OCI-LY1 (cell line): Measurements from ENCODE around the gene PLAGL2.

ENCODE experiments used
- H2AFZ ChIP-seq: fragments of 200-600 bp; sonication (generic), shearing (Covaris generic); 2 replicates; pipeline ENCODE4 v1.6.0; 2014; ENCODE audit warnings: antibody characterized with exemption, mild to moderate bottlenecking, low read length
- H3F3A ChIP-seq: fragments of 200-600 bp; sonication (generic), shearing (Covaris generic); 2 replicates; pipeline ENCODE4 v1.6.0; 2014; ENCODE audit warnings: mild to moderate bottlenecking, antibody characterized with exemption, low read length, moderate library complexity; ENCODE audit not compliant: insufficient read depth
- H3K27ac ChIP-seq: fragments of 200-600 bp; sonication (generic); 2 replicates; pipeline ENCODE4 v1.5.1; 2014; ENCODE audit warnings: low read length, mixed run types, mild to moderate bottlenecking, low read depth; ENCODE audit not compliant: poor library complexity, severe bottlenecking
- H3K27me3 ChIP-seq: fragments of 200-600 bp; sonication (generic); 2 replicates; pipeline ENCODE4 v1.6.0; 2014; ENCODE audit warnings: antibody characterized with exemption, mild to moderate bottlenecking, low read length, moderate library complexity; ENCODE audit not compliant: insufficient read depth
- H3K36me3 ChIP-seq: fragments of 200-600 bp; sonication (generic); 2 replicates; pipeline ENCODE4 v1.6.1; 2014; ENCODE audit warnings: mild to moderate bottlenecking, antibody characterized with exemption, low read length, moderate library complexity, mixed read lengths; ENCODE audit not compliant: insufficient read depth
- H3K4me1 ChIP-seq: fragments of 200-600 bp; sonication (generic); 2 replicates; pipeline ENCODE4 v1.5.1; 2014; ENCODE audit warnings: mild to moderate bottlenecking, low read length, moderate library complexity; ENCODE audit not compliant: insufficient read depth, severe bottlenecking
- H3K4me2 ChIP-seq: fragments of 200-600 bp; sonication (generic), shearing (Covaris generic); 2 replicates; pipeline ENCODE4 v1.6.1; 2014; ENCODE audit warnings: low read length
- H3K4me3 ChIP-seq: fragments of 200-600 bp; sonication (generic); 2 replicates; pipeline ENCODE4 v1.5.1; 2014; ENCODE audit warnings: low read length, low read depth, mild to moderate bottlenecking, mixed read lengths; ENCODE audit not compliant: poor library complexity, severe bottlenecking
- H3K79me2 ChIP-seq: fragments of 200-600 bp; shearing (Covaris generic); 2 replicates; pipeline ENCODE4 v1.6.1; 2016; ENCODE audit warnings: mixed run types, low read length, mixed read lengths; ENCODE audit not compliant: insufficient read depth
- H3K9ac ChIP-seq: fragments of 200-600 bp; sonication (generic), shearing (Covaris generic); 2 replicates; pipeline ENCODE4 v1.6.1; 2014; ENCODE audit warnings: mild to moderate bottlenecking, low read length, mixed read lengths
- H3K9me2 ChIP-seq: fragments of 200-600 bp; sonication (generic), shearing (Covaris generic); 2 replicates; pipeline ENCODE4 v1.6.1; 2014; ENCODE audit warnings: low read depth, mild to moderate bottlenecking, low read length, mixed read lengths
- H3K9me3 ChIP-seq: fragments of 200-600 bp; shearing (Covaris generic); 2 replicates; pipeline ENCODE4 v1.6.1; 2014; ENCODE audit warnings: low read length, mixed read lengths
- H4K20me1 ChIP-seq: fragments of 200-600 bp; sonication (generic), shearing (Covaris generic); 2 replicates; pipeline ENCODE4 v1.6.0; 2016; ENCODE audit warnings: mild to moderate bottlenecking, low read length; ENCODE audit not compliant: insufficient read depth
- CTCF ChIP-seq: fragments of 200-600 bp; sonication (generic), shearing (Covaris generic); IDR thresholded peaks from 2 replicates; pipeline ENCODE4 v1.5.1; 2017; ENCODE audit warnings: mild to moderate bottlenecking, antibody characterized with exemption, low read length, moderate library complexity, mixed read lengths
- EZH2 ChIP-seq: fragments of 200-600 bp; sonication (generic), shearing (Covaris generic); IDR thresholded peaks from 2 replicates; pipeline ENCODE4 v1.8.0; 2017; ENCODE audit warnings: borderline replicate concordance, mixed run types, mild to moderate bottlenecking, antibody characterized with exemption, low read length, moderate library complexity, mixed read lengths

Gene PLAGL2

DNA sequence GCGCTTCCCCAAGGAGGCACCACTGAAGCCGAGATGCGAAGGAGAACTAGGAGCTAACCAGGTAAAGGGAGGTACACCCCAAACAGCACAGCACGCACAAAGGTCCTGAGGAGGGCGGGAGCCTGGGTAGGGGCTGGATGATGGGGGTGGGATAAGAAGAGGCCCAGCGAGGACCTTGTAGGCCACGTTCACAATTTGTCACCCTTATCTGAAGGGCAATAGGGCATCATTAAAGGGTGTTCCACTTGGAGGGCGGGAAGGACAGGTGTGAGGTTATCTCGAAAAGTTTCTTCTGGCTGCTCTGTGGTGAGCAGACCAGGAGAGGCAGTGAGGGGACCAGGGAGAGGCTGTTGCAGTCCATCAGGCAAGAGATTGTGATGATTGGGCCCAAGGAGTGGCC, 25.7 kb upstream of the PLAGL2 start:
- Histone ChIP-seq H2AFZ (no peak overlapping the region), H3K4me1 (peaks cover 11% of the 10 kb centered on the region), H3F3A (no peaks in the 10 kb centered on the region), H3K4me3 (no peak overlapping the region), H4K20me1 (no peaks in the 10 kb centered on the region), H3K4me2 (no peak overlapping the region), H3K9ac (no peak overlapping the region), H3K79me2 (no peaks in the 10 kb centered on the region), H3K27me3 (no peaks in the 10 kb centered on the region), H3K9me2 (no peaks in the 10 kb centered on the region), H3K36me3 (peaks cover 76% of the 10 kb centered on the region), H3K27ac (no peak overlapping the region), H3K9me3 (no peaks in the 10 kb centered on the region)
- TF ChIP-seq CTCF (no peak), EZH2 (no peak)

- TF ChIP-seq CTCF (no peak), EZH2 (no peak)
- Histone ChIP-seq H3K36me3 (peaks cover 84% of the 10 kb centered on the region), H3K4me3 (no peak overlapping the region), H3K4me2 (no peak overlapping the region), H4K20me1 (no peaks in the 10 kb centered on the region), H3F3A (no peaks in the 10 kb centered on the region), H3K4me1 (peaks cover 11% of the 10 kb centered on the region), H2AFZ (no peak overlapping the region), H3K27me3 (no peaks in the 10 kb centered on the region), H3K9ac (no peak overlapping the region), H3K9me2 (no peaks in the 10 kb centered on the region), H3K9me3 (no peaks in the 10 kb centered on the region), H3K27ac (no peak overlapping the region), H3K79me2 (no peaks in the 10 kb centered on the region)
Measured at GRCh38 chr20:32232326-32232886, 24.9 kb upstream of the PLAGL2 start.

DNA sequence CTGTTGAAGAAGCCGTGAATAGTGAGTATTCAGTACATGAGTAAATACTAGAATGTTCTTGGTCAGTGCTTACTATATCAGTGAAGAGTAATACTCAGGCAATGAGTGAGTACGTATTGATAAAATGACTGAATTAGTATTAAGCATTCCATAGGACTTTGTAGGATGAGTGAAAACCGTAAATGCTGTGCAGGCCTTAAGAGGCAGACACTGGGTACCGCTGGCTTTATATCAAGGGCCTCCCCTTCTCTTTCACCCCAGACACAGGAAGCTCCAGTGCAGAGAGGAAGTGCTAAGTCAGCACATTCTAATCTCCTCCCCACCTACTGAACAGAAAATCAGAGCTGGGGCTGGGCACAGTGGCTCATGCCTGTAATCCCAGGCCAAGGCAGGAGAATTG, 24.3 kb upstream of the PLAGL2 start:
- no peaks in the 10 kb centered on the region for H3K27me3 ChIP-seq
- no peaks in the 10 kb centered on the region for H3F3A ChIP-seq
- no peak overlapping the region for H2AFZ ChIP-seq
- H3K9me3 ChIP-seq: no peaks in the 10 kb centered on the region
- TF ChIP-seq CTCF (no peak), EZH2 (no peak)
- H3K9ac ChIP-seq: no peak overlapping the region
- peaks cover 11% of the 10 kb centered on the region for H3K4me1 ChIP-seq
- H3K79me2 ChIP-seq: no peaks in the 10 kb centered on the region
- no peaks in the 10 kb centered on the region for H3K9me2 ChIP-seq
- H3K4me3 ChIP-seq: no peak overlapping the region
- peaks cover 84% of the 10 kb centered on the region for H3K36me3 ChIP-seq
- no peak overlapping the region for H3K4me2 ChIP-seq
- H4K20me1 ChIP-seq: no peaks in the 10 kb centered on the region
- no peak overlapping the region for H3K27ac ChIP-seq
